ENCODE measurements around the gene TMEM253. TPM values are rescaled to one million over a fixed set of nuclear protein-coding genes. Genes with fewer than 3 reads are reported as not detected.

TMEM253 gene
- total and polyA plus RNA-seq, 4 donors: 0.14 to 0.25 (median 0.19) TPM; not detected in 1

- no peak for TF ChIP-seq RAD21 (IDR thresholded peaks at IDR 0.05)
- no peak for TF ChIP-seq CTCF (IDR thresholded peaks at IDR 0.05; ENCODE audit: low read depth, low read length, missing input control)
- TF ChIP-seq NR2F2 (IDR thresholded peaks at IDR 0.05): no peak
- no peak for TF ChIP-seq HNF4G (IDR thresholded peaks at IDR 0.05)
- no peak for TF ChIP-seq FOXA1 (IDR thresholded peaks at IDR 0.05)
- no peak for TF ChIP-seq TAF1 (conservative IDR thresholded peaks at IDR 0.05)
- no peak for TF ChIP-seq JUND (IDR thresholded peaks at IDR 0.05)
- no peak for TF ChIP-seq REST (IDR thresholded peaks at IDR 0.05)
- TF ChIP-seq, protein P1, sequence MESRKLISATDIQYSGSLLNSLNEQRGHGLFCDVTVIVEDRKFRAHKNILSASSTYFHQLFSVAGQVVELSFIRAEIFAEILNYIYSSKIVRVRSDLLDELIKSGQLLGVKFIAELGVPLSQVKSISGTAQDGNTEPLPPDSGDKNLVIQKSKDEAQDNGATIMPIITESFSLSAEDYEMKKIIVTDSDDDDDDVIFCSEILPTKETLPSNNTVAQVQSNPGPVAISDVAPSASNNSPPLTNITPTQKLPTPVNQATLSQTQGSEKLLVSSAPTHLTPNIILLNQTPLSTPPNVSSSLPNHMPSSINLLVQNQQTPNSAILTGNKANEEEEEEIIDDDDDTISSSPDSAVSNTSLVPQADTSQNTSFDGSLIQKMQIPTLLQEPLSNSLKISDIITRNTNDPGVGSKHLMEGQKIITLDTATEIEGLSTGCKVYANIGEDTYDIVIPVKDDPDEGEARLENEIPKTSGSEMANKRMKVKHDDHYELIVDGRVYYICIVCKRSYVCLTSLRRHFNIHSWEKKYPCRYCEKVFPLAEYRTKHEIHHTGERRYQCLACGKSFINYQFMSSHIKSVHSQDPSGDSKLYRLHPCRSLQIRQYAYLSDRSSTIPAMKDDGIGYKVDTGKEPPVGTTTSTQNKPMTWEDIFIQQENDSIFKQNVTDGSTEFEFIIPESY (IDR thresholded peaks at IDR 0.05): no peak
- TF ChIP-seq FOXA2 (IDR thresholded peaks at IDR 0.05): no peak
- TF ChIP-seq YY1 (IDR thresholded peaks at IDR 0.05): no peak
- no peak for TF ChIP-seq HNF4A (conservative IDR thresholded peaks at IDR 0.05)
- no peak for TF ChIP-seq GABPA (IDR thresholded peaks at IDR 0.05 in 1 of 2, conservative IDR thresholded peaks at IDR 0.05 in 1 of 2)
- TF ChIP-seq RXRA (IDR thresholded peaks at IDR 0.05): no peak
- TF ChIP-seq EGR1 (IDR thresholded peaks at IDR 0.05; ENCODE audit: low read depth in 2 of 2): no peak
- no peak for TF ChIP-seq MAX (IDR thresholded peaks at IDR 0.05)
- no peak for TF ChIP-seq SP1 (IDR thresholded peaks at IDR 0.05)
- TF ChIP-seq, protein P2, sequence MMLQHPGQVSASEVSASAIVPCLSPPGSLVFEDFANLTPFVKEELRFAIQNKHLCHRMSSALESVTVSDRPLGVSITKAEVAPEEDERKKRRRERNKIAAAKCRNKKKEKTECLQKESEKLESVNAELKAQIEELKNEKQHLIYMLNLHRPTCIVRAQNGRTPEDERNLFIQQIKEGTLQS (IDR thresholded peaks at IDR 0.05): no peak
- Histone ChIP-seq H3K9me3 (ENCODE audit: control insufficient read depth in 4 of 4, low read length in 3 of 4) (no peaks in the 10 kb centered on the region), H3K27ac (ENCODE audit: low read depth in 1 of 2, low read length in 2 of 2) (peak overlapping the region; percentile 44 to 71), H3K27me3 (ENCODE audit: control insufficient read depth in 4 of 4, insufficient read depth in 4 of 4, low read length in 3 of 4) (no peaks in the 10 kb centered on the region), H3K36me3 (ENCODE audit: control insufficient read depth in 4 of 4, insufficient read depth in 3 of 4, low read depth in 1 of 4, low read length in 3 of 4) (no peaks in the 10 kb centered on the region), H3K4me1 (ENCODE audit: control insufficient read depth in 4 of 4, insufficient read depth in 4 of 4, low read length in 3 of 4) (peaks cover 2 to 21% (median 16%) of the 10 kb centered on the region in 4 donors), H3K9ac (ENCODE audit: low read depth in 1 of 2, low read length in 2 of 2) (peak overlapping the region in 1 of 2 donors; percentile 64), H3K4me3 (ENCODE audit: low read depth in 1 of 3, low read length in 3 of 3) (peak overlapping the region; percentile 55 to 80 (median 71))
- no peak for DNase-seq (ENCODE audit: low spot score)
- WGBS: 12% methylated on average over 16 of the region's 16 CpGs
These were observed 1.8 kb upstream of the TMEM253 start for GRCh38 chr14:21098892-21099595.

All from liver (tissue), 9 donors.